WTC11 (cell line): ENCODE data around the gene PFKFB3. TPM values are rescaled to one million over a fixed set of nuclear protein-coding genes. Genes with fewer than 3 reads are reported as not detected.

Source experiments
- ATAC-seq: fragments of 200-7000 bp; cut with Tn5 transposase; 2 replicates; pipeline ENCODE4 v1.10.0; 2021; ENCODE audit warnings: mild to moderate bottlenecking, moderate library complexity
- CTCF ChIA-PET: fragments of 300-600 bp; sonication (Branson Sonifier 250); formaldehyde crosslinking; loops from one replicate; lab custom pipeline; 2021; ENCODE audit warnings: antibody characterized with exemption; lab: Charles Lee
- POLR2A ChIA-PET: fragments of 350-600 bp; sonication (Branson Sonifier 250); formaldehyde crosslinking; loops from one replicate; lab custom pipeline; 2021; ENCODE audit warnings: antibody characterized with exemption; lab: Charles Lee
- DNase-seq: peaks from one replicate; pipeline ENCODE4 v3.0.0; 2021; ENCODE audit warnings: low spot score
- H3K27ac Mint-ChIP-seq: 2 replicates; pipeline ENCODE4 v1.8.0; 2021; ENCODE audit warnings: mixed read lengths
- H3K27me3 Mint-ChIP-seq: 2 replicates; pipeline ENCODE4 v1.8.0; 2021; ENCODE audit warnings: low read depth, mild to moderate bottlenecking, moderate library complexity, mixed read lengths
- H3K36me3 Mint-ChIP-seq: 2 replicates; pipeline ENCODE4 v1.8.0; 2021; ENCODE audit warnings: mixed read lengths
- H3K4me1 Mint-ChIP-seq: 2 replicates; pipeline ENCODE4 v1.8.0; 2022; ENCODE audit warnings: mixed read lengths
- H3K4me3 Mint-ChIP-seq: 2 replicates; pipeline ENCODE4 v1.8.0; 2021; ENCODE audit warnings: mild to moderate bottlenecking, moderate library complexity, mixed read lengths
- H3K9me3 Mint-ChIP-seq: 2 replicates; pipeline ENCODE4 v1.8.0; 2021; ENCODE audit warnings: mixed read lengths
- GTF2I ChIP-seq: fragments of 250-450 bp; sonication (Bioruptor Pico); conservative IDR thresholded peaks from 2 replicates; pipeline ENCODE4 v1.4.0; 2021; ENCODE audit warnings: mild to moderate bottlenecking
- MYBL2 ChIP-seq: sonication (generic); formaldehyde crosslinking; IDR thresholded peaks from 2 replicates; pipeline ENCODE4 v1.8.1; 2023; ENCODE audit warnings: mild to moderate bottlenecking, moderate library complexity, missing genetic modification reagents
- SP1 ChIP-seq: sonication (generic); formaldehyde crosslinking; conservative IDR thresholded peaks from 2 replicates; pipeline ENCODE4 v1.8.1; 2022; ENCODE audit warnings: missing genetic modification reagents
- total RNA-seq: library from RNA; stranded (reverse); gene quantifications from 3 replicates; pipeline ENCODE4 v1.2.3, GENCODE V29; 2021
- TF ChIP-seq, protein P1 (sequence below): sonication (generic); formaldehyde crosslinking; IDR thresholded peaks from 2 replicates; pipeline ENCODE4 v1.8.0; 2022; ENCODE audit warnings: missing genetic modification reagents
- TF ChIP-seq, protein P2 (sequence below): sonication (generic); formaldehyde crosslinking; IDR thresholded peaks from 2 replicates; pipeline ENCODE4 v1.8.0; 2022; ENCODE audit warnings: mild to moderate bottlenecking, missing genetic modification reagents
- TF ChIP-seq, protein P3 (sequence below): sonication (generic); formaldehyde crosslinking; IDR thresholded peaks from 2 replicates; pipeline ENCODE4 v1.8.0; 2023; ENCODE audit warnings: missing genetic modification reagents
- TF ChIP-seq, protein P4 (sequence below): sonication (generic); formaldehyde crosslinking; IDR thresholded peaks from 2 replicates; pipeline ENCODE4 v1.8.0; 2022; ENCODE audit warnings: mild to moderate bottlenecking, missing genetic modification reagents
- TF ChIP-seq, protein P5 (sequence below): sonication (generic); formaldehyde crosslinking; IDR thresholded peaks from 2 replicates; pipeline ENCODE4 v1.8.0; 2022; ENCODE audit warnings: mild to moderate bottlenecking, missing genetic modification reagents
- TF ChIP-seq, protein P6 (sequence below): sonication (generic); formaldehyde crosslinking; IDR thresholded peaks from 2 replicates; pipeline ENCODE4 v1.8.1; 2023; ENCODE audit warnings: mild to moderate bottlenecking, missing genetic modification reagents, moderate library complexity
- TF ChIP-seq, protein P7 (sequence below): sonication (generic); formaldehyde crosslinking; IDR thresholded peaks from 2 replicates; pipeline ENCODE4 v1.8.1; 2023; ENCODE audit warnings: mild to moderate bottlenecking, missing genetic modification reagents, moderate library complexity
- TF ChIP-seq, protein P8 (sequence below): sonication (generic); formaldehyde crosslinking; IDR thresholded peaks from 2 replicates; pipeline ENCODE4 v1.8.1; 2023; ENCODE audit warnings: mild to moderate bottlenecking, moderate library complexity, missing genetic modification reagents

The PFKFB3 gene
- total RNA-seq, 1 experiment from 2014 or later, result 30.6 TPM

DNA sequence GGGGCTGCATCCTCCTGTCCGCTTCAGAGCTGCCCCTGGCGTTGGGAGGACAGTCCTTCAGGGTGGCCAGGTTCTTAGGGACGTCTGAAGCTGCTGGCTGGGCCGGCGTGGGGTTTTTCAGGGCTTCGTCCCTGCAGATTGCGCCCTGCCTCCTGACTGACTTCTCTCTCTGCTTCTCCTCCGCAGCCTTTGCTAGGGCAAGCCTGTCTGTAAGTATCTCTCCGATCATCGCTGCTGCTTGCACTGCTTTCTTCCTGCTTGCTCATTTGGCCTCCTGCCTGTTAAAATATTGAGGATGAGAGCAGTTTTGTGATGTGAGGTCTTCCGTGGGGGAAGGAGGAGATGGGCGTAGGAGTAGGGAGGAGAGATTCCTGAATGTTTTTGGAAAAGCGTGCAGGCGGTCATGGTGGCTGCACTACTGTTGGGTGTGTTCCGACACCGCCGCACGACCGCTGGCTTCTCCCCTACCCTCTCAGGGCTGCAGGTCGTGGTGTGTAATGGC is 25.3 kb downstream of the PFKFB3 start (continued):
- TF ChIP-seq, protein P1, sequence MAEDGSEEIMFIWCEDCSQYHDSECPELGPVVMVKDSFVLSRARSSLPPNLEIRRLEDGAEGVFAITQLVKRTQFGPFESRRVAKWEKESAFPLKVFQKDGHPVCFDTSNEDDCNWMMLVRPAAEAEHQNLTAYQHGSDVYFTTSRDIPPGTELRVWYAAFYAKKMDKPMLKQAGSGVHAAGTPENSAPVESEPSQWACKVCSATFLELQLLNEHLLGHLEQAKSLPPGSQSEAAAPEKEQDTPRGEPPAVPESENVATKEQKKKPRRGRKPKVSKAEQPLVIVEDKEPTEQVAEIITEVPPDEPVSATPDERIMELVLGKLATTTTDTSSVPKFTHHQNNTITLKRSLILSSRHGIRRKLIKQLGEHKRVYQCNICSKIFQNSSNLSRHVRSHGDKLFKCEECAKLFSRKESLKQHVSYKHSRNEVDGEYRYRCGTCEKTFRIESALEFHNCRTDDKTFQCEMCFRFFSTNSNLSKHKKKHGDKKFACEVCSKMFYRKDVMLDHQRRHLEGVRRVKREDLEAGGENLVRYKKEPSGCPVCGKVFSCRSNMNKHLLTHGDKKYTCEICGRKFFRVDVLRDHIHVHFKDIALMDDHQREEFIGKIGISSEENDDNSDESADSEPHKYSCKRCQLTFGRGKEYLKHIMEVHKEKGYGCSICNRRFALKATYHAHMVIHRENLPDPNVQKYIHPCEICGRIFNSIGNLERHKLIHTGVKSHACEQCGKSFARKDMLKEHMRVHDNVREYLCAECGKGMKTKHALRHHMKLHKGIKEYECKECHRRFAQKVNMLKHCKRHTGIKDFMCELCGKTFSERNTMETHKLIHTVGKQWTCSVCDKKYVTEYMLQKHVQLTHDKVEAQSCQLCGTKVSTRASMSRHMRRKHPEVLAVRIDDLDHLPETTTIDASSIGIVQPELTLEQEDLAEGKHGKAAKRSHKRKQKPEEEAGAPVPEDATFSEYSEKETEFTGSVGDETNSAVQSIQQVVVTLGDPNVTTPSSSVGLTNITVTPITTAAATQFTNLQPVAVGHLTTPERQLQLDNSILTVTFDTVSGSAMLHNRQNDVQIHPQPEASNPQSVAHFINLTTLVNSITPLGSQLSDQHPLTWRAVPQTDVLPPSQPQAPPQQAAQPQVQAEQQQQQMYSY, result no peak
- TF ChIP-seq, protein P2, sequence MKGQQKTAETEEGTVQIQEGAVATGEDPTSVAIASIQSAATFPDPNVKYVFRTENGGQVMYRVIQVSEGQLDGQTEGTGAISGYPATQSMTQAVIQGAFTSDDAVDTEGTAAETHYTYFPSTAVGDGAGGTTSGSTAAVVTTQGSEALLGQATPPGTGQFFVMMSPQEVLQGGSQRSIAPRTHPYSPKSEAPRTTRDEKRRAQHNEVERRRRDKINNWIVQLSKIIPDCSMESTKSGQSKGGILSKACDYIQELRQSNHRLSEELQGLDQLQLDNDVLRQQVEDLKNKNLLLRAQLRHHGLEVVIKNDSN (CRISPR knock-in tag), result no peak
- no peak for TF ChIP-seq SP1 (CRISPR knock-in tag)
- TF ChIP-seq, protein P3, sequence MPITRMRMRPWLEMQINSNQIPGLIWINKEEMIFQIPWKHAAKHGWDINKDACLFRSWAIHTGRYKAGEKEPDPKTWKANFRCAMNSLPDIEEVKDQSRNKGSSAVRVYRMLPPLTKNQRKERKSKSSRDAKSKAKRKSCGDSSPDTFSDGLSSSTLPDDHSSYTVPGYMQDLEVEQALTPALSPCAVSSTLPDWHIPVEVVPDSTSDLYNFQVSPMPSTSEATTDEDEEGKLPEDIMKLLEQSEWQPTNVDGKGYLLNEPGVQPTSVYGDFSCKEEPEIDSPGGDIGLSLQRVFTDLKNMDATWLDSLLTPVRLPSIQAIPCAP (CRISPR knock-in tag), result no peak

DNA sequence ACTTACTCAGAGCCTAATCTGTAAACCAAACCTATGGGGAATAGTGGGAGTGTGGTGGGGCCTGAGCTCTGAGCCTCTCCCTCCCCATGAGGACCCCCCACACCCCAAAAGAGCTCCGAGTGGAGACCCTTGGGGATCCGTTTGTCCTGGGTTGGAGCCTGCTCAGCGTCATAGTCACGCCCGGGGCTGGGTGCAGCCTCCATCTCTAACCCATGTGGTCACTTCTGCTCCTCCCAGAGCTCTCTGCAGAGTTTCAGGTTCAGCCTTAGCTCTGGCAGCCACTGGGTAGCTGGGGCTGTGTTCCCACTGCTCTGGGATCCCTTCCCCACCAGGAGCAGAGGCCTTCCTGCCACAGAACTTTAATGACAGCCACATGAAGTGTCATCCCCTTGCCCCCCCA is 25.9 kb downstream of the PFKFB3 start:
- CTCF ChIA-PET, result interaction anchor here (1.0 kb wide), 1 partner anchor 173 kb away, joined by 5 read pairs; no protein-coding TSS in a partner anchor
- no peaks in the 10 kb centered on the region for H3K9me3 Mint-ChIP-seq
- DNase-seq (no peak), ATAC-seq (no peak)
- POLR2A ChIA-PET, result no interaction called here
- H3K27me3 Mint-ChIP-seq, result no peaks in the 10 kb centered on the region
- peaks cover 57% of the 10 kb centered on the region for H3K36me3 Mint-ChIP-seq
- no peaks in the 10 kb centered on the region for H3K4me1 Mint-ChIP-seq
- no peak for TF ChIP-seq GTF2I (CRISPR knock-in tag)
- H3K27ac Mint-ChIP-seq, result no peak overlapping the region
- no peak overlapping the region for H3K4me3 Mint-ChIP-seq

DNA sequence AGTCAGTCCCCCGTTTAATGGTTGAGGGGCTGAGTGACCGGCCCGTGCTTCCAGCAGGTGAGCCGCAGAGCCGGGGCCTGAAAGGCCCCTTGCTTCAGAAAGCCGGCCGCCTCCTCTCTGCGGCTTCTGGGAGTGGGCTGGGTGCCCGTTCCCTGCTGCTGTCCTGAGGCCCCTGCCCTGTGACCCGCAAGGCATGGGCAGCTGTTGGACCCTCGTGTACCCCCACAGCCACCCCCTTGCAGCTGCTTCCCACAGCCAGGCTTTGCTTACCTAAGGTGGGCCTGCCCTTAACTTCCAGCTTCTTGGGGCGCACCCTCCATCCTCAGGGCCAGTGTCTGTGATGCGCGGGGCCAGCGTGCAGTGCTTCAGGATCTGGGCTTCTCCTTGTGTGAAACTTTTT is 26.6 kb downstream of the PFKFB3 start:
- Mint-ChIP-seq H3K27me3 (no peaks in the 10 kb centered on the region), H3K4me1 (no peaks in the 10 kb centered on the region), H3K9me3 (no peaks in the 10 kb centered on the region), H3K4me3 (no peak overlapping the region), H3K27ac (no peak overlapping the region), H3K36me3 (peaks cover 57% of the 10 kb centered on the region)
- no peak for ATAC-seq
- DNase-seq, result no peak
- TF ChIP-seq, protein P4, sequence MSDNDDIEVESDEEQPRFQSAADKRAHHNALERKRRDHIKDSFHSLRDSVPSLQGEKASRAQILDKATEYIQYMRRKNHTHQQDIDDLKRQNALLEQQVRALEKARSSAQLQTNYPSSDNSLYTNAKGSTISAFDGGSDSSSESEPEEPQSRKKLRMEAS (CRISPR knock-in tag), result no peak
- TF ChIP-seq, protein P5, sequence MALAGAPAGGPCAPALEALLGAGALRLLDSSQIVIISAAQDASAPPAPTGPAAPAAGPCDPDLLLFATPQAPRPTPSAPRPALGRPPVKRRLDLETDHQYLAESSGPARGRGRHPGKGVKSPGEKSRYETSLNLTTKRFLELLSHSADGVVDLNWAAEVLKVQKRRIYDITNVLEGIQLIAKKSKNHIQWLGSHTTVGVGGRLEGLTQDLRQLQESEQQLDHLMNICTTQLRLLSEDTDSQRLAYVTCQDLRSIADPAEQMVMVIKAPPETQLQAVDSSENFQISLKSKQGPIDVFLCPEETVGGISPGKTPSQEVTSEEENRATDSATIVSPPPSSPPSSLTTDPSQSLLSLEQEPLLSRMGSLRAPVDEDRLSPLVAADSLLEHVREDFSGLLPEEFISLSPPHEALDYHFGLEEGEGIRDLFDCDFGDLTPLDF (CRISPR knock-in tag), result no peak
- TF ChIP-seq, protein P6, sequence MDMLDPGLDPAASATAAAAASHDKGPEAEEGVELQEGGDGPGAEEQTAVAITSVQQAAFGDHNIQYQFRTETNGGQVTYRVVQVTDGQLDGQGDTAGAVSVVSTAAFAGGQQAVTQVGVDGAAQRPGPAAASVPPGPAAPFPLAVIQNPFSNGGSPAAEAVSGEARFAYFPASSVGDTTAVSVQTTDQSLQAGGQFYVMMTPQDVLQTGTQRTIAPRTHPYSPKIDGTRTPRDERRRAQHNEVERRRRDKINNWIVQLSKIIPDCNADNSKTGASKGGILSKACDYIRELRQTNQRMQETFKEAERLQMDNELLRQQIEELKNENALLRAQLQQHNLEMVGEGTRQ (CRISPR knock-in tag), result no peak
- TF ChIP-seq, protein P7, sequence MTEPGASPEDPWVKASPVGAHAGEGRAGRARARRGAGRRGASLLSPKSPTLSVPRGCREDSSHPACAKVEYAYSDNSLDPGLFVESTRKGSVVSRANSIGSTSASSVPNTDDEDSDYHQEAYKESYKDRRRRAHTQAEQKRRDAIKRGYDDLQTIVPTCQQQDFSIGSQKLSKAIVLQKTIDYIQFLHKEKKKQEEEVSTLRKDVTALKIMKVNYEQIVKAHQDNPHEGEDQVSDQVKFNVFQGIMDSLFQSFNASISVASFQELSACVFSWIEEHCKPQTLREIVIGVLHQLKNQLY, result no peak
- TF ChIP-seq, protein P8, sequence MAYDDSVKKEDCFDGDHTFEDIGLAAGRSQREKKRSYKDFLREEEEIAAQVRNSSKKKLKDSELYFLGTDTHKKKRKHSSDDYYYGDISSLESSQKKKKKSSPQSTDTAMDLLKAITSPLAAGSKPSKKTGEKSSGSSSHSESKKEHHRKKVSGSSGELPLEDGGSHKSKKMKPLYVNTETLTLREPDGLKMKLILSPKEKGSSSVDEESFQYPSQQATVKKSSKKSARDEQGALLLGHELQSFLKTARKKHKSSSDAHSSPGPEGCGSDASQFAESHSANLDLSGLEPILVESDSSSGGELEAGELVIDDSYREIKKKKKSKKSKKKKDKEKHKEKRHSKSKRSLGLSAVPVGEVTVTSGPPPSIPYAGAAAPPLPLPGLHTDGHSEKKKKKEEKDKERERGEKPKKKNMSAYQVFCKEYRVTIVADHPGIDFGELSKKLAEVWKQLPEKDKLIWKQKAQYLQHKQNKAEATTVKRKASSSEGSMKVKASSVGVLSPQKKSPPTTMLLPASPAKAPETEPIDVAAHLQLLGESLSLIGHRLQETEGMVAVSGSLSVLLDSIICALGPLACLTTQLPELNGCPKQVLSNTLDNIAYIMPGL (CRISPR knock-in tag), result no peak
- no peak for TF ChIP-seq MYBL2 (CRISPR knock-in tag)
- POLR2A ChIA-PET, result no interaction called here
- CTCF ChIA-PET, result interaction anchor here (1.0 kb wide), 1 partner anchor 172 kb away, joined by 5 read pairs; no protein-coding TSS in a partner anchor
